DMS79 (cell line): ENCODE measurements around the gene RAD51B.

Experiments used
- DNase-seq: peaks from one replicate; lab custom pipeline; 2025; lab: John Stamatoyannopoulos, UW

The RAD51B gene

DNA sequence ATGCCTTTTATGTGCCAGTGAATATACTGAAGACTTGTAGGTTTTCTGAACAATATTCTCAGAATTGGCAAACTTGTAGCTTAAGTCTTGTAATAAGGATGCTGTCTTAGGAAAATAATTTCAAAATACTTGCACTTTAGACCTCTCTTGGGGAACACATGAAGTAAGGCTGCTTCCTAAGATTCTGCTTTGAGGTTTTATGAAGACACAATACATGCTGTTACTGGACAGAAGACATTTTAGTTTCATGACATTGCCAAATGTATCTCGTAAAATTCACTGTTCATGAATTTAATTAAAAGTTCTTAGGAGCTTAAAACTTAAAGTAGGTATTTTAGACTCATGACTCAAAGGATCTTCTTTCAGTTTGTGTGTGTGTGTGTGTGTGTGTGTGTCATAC, 80.7 kb downstream of the RAD51B start:
- no peak for DNase-seq

DNA sequence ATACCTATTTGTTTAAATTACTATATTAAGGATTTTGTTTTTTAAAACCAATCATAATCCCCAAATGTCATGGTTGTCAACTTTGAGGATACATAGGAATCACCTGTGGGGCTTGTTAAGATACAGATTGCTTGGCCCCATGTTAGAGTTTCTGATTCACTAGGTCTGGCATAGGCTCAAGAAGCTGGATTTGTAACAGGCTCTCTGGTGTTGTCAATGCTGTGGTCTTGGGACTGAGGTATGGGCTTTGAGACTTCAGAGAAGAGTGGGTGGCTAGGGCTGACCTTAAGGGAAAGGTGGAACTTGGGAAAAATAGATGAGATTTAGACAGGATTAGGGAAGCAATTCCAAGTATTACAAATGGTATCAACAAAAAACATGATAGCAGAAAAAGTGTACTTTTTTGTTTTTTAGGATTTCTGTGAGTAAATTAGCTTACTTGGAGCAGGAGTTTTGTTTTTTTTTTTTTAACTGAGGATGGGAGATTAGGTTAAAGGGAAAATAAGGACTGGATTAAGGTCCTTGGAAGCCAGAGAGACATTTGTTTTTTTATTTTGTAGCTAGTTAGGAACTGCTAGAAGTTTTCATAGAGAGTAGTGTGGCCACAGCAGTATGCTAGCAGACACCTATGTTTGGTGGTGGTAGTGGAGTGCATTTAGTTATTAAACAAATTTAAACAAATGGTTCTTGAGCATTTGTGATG, 88.6 kb downstream of the RAD51B start:
- no peak for DNase-seq

- no peak for DNase-seq
These were observed 92.0 kb downstream of the RAD51B start for GRCh38 chr14:67911562-67911961.

- no peak for DNase-seq
These were observed 96.9 kb downstream of the RAD51B start for GRCh38 chr14:67916430-67916829.

DNA sequence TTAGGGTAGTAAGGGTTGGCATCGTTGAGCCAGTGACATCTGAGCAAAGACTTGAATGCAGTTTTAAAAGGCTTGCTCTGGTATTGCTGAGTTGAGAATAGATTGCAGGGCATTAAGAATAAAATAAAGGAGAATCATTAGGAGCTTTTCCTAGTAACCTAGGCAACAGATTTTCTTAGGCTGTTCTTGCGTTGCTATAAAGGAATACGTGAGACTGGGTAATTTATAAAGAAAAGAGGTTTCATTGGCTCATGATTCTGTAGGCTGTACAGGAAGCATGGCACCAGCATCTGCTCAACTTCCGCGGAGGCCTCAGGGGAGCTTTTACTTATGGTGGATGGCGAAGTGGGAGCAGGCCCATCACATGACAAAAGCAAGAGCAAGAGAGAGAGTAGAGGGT, 97.4 kb downstream of the RAD51B start:
- peak; percentile 67 for DNase-seq

DNA sequence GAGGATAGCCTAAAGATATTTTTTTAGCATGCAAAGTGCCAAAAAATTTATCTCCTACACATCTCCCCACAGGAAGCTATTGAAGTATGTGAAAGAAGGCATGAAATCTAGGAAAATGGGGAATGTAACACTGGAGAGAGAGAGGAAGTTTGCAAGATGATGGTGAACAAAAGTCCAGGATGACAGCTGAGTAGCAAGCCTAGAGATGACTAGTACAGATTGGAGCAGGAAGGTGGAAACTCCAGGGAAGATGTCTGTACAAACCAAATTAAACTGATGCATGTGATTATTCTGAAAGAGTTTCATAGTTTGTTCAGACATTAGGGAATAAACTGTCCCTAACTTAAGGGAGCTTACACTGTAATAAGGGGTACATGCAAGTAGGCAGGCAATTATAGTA, 99.3 kb downstream of the RAD51B start:
- no peak for DNase-seq

DNA sequence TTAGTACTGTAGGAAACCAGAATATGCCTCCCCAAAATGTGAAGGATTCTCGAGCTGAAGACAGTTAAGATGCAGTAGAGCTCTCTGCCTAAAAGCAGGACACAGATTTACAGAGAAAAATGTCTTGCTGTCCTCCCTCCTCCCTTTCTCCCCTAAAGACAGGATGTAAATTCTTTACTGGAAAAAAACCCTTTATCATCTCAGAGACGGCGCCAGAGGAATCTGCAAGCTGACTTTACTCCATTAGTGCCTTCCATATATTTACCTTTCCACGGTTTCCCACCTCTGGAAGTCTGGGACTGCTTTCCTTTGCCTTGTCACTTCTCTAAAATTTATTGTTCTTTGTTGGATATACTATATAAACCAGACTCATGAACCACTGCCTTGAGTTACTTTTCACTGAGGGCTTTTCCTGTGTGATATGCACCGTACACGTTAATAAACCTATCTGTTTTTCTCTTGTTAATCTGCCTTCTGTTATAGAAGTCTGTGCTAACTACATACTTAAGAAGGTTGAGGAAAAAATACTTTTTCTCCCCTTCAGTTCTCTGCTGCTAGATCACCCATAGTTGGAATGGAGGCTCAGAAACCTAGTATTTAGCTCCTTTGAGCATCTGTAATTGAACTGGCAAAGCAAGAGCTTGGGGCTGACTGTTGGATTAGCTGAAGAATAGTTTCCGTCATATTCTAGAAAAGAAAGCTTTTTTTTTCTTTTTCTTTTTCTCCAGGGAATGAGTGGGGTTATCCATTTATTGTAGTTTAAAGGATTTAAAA, 99.9 kb downstream of the RAD51B start:
- no peak for DNase-seq

DNA sequence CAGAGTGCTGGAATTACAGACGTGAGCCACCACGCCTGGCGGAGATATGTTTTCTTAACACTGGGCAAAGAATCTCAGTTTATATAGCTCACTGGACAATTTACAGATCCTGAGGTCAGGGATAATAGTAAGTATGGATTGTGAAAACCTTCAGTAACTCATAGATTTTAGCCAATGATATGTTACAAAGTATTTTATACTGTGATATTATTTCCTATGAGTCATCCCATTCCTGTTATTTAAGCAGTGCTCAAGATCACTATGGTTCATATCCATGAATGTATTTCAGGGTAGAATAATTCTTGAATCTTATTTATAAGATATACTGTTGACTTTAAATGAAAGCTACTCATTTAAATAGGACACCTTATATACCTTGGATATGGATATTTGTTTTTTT, 107.2 kb downstream of the RAD51B start:
- DNase-seq, result no peak

DNA sequence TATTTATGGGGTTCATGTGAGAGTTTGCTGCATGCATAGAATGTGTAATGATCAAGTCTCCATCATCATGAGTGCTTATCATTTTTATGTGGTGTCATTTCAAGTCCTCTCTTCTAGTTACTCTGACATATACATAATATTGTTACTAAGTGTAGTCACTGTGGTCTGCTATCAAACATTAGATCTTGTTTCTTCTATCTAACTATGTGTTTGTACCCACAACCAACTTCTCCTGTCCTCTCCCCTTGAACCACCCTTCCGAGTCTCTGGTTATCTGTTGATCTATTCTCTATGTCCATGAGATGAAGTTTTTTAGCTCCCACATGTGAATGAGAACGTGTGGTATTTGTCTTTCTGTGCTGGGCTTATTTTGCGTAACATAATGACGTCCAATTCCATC, 107.7 kb downstream of the RAD51B start:
- DNase-seq, result no peak

GRCh38 chr14:67928375-67928774, 108.8 kb downstream of the RAD51B start:
- no peak for DNase-seq

GRCh38 chr14:67932708-67933246, 113.2 kb downstream of the RAD51B start:
- no peak for DNase-seq

- DNase-seq, result no peak
These were observed 113.7 kb downstream of the RAD51B start for GRCh38 chr14:67933266-67933665.

- peak; percentile 87 for DNase-seq
These were observed 114.5 kb downstream of the RAD51B start for GRCh38 chr14:67934087-67934486.

DNA sequence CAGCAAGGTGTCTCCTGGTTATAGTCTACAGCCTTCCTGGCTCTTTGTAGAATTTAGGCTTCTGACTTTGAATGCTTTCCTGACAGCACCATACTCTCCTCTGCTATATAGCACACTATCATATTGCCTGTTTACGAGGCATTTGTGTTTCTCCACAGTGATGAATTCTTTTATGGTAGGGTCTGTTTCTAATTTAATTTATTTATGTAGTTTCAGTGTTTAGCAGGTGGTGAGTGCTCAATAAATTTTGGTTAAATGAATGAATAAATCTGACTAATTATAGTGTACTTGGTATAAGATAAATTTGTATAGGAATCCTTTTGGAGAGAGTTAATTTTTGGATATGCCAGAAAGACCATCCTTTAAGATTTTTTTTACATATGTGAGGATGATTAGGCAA, 115.3 kb downstream of the RAD51B start:
- no peak for DNase-seq

DNA sequence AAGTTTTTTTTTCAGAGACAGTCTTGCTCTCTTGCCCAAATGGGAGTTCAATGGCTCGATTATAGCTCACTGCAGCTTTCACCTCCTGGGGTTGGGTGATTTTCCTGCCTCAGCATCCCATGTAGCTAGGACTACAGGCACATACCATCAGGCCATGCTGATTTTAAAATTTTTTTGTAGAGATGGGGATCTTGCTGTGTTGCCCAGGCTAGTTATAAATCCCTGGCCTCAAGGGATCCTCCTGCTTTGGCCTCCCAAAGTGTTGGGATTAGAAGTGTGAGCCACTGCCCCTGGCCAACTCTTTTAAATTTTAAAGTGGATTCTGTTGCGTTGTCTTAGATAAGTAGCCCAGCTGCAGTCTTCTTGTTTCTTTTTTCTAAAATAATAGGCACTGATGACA, 115.8 kb downstream of the RAD51B start:
- DNase-seq, result no peak

GRCh38 chr14:67938071-67938470, 118.5 kb downstream of the RAD51B start:
- DNase-seq, result no peak

DNA sequence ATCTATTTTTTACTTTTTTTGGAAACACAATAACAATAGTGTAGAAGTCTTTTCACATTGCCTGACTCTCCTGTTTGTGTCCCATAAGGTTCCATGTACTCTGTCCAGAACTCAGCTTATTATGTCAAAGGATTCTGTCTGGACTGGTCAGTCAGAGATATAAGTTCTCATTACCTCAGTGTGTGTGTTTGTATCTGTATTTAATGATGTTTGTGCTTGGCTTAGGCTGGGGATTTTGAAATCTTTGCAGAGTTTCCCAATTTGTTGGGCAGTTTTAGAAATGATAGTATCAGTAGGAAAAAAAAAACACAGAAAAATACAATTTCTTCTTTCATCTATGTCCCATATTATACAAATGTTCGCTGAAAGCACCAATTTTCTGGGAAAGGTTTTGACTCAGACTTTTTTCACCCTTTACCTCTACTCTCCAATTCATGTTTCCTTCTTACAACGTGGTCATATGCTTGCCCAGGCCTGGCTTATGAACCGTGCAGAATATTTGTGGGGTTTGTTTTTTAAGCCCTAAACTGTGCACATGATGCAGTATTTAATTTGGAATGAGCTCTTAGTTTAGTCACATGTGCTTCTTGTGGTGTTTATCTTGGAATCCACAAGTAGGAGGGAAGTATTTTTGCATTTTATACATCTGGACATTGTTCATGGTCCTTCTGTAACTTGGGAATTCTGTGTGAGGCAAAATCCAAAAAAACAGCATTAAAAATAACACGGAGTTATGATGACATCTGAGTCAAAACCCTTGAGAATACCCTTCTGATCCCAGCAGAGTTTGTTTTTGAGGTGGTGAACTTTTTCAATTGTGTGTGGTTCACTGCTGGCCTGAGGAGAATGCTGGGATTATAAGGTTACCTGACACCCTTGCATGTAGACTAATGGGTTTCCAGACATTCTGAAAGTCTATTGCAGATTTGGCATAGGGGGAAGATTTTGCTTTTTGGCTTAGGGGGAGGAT, 121.2 kb downstream of the RAD51B start:
- DNase-seq, result no peak

DNA sequence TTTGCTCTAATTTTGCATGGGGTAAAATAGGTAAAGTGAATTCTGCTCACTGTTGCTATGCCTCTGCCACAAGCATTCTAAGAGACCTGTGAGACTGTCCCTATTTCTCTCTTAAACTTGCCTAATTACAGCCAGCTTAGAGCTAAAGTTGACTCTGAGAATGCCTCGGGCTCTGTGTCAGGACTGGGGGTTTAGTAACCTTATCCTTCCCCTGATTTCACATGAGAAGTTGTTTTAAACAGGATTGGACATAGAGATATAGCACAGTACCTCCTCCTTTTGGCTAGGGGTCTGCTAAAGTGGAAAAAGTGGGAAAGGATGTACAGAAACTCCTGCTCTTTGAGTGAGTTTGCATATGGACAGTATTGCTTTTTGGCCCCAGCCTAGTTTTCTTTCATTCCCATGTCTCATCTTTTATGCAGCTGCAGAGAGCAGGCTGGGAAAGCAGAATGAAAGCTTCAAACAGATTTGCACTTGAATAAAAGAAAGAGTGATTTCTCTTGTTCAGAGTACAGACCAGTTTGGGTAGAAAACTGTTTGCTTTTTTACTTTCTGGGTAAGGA, 122.0 kb downstream of the RAD51B start:
- no peak for DNase-seq

DNA sequence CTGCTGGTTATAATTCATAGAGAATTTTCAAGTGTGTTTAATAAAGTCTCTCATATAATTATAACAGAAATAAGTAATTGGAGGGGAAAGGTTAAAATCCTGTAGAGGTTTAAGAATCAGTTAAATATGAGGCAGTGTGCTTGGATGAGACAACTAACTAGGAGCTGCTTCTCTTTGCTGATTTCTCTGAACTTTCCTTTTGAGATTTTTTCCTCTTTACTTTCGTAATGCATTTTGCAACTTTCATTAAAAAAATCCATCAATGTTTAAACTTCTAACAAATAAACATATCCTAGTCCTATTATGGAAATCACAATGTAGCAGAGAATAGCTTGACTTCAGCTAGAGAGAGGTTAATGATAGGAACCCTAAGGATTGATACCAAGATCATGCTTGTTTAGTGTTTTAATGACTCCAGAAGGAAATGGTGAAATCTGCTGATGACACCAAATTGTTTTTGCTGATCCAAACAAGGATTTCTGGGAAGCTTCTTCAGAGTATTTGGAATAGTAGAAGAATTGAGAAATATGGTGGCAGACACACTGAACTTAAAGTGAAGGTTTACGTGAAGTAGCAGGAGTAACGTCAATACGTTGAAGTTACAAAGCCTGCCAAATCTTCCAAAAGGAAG, 122.6 kb downstream of the RAD51B start:
- DNase-seq, result no peak

DNA sequence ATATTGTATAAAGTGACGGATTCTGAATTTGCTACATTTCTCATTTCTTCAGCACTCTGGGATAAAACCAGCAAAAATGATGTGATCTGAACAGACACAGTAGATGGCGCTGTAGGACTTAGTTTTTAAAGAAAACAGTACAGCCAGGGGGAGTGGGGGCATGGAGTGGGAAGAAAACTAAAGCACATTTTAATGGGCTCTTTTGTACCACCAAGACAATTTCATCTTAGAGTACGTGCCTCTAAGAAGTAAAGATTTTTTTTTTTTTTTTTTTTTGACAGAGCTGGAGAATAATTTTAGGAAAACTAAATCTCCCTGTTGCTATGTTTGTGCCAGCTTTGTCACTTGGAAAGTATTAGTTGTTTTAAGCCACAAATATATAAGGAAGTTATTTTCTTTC, 124.4 kb downstream of the RAD51B start:
- DNase-seq, result peak; percentile 75

- no peak for DNase-seq
These were observed 125.0 kb downstream of the RAD51B start for GRCh38 chr14:67944605-67945004.
